B cell (primary cell): Measurements from ENCODE around the gene PRX.

Source experiments
- CTCF ChIP-seq: fragments of 200-600 bp; IDR thresholded peaks from one replicate; pipeline ENCODE4 v1.8.0; 2022; ENCODE audit warnings: antibody characterized with exemption, mild to moderate bottlenecking
- EZH2 ChIP-seq: IDR thresholded peaks from 2 replicates; pipeline ENCODE4 v1.6.1; 2012; ENCODE audit warnings: borderline replicate concordance, low read depth, mild to moderate bottlenecking, moderate library complexity, low read length; ENCODE audit not compliant: insufficient read depth, poor library complexity, severe bottlenecking

- no peak for TF ChIP-seq CTCF
- no peak for TF ChIP-seq EZH2
These were observed 36.8 kb downstream of the PRX start for GRCh38 chr19:40376286-40376862.
